ENCODE results near the gene CENPN.
A peak's percentile ranks its signal among the peaks of the same experiment; 100 is the strongest.

Gene CENPN

GRCh38 chr16:81077076-81077940 is 70.3 kb downstream of the CENPN start, which contains the start of gene C16orf46:
Gene C16orf46 (minus strand): TSS chr16:81077238. CDS start chr16:81063955, 13,283 bp downstream.
- POLR2A ChIA-PET, result interaction anchor here (1.5 kb wide), 1 partner anchor 70 kb away, joined by 3 read pairs; the partner anchor contains the start of genes CENPN and CMC2

GRCh38 chr16:81080233-81080632 is 73.2 kb downstream of the CENPN start:
- POLR2A ChIA-PET, result no interaction called here

More at GRCh38 chr16:81077076-81077940, 70.3 kb downstream of the CENPN start, which contains the start of gene C16orf46:
- peak; percentile 98 for DNase-seq (ENCODE audit: extremely low spot score)
- CTCF ChIA-PET, result interaction anchor here (1.0 to 3.7 kb wide), 5 partner anchors 11 to 47 kb away, joined by 3 to 24 read pairs (median 5); partner anchors contain the start of gene ATMIN
- TF ChIP-seq, protein P1, sequence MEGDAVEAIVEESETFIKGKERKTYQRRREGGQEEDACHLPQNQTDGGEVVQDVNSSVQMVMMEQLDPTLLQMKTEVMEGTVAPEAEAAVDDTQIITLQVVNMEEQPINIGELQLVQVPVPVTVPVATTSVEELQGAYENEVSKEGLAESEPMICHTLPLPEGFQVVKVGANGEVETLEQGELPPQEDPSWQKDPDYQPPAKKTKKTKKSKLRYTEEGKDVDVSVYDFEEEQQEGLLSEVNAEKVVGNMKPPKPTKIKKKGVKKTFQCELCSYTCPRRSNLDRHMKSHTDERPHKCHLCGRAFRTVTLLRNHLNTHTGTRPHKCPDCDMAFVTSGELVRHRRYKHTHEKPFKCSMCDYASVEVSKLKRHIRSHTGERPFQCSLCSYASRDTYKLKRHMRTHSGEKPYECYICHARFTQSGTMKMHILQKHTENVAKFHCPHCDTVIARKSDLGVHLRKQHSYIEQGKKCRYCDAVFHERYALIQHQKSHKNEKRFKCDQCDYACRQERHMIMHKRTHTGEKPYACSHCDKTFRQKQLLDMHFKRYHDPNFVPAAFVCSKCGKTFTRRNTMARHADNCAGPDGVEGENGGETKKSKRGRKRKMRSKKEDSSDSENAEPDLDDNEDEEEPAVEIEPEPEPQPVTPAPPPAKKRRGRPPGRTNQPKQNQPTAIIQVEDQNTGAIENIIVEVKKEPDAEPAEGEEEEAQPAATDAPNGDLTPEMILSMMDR (IDR thresholded peaks at IDR 0.05; ENCODE audit: control extremely low read depth, extremely low read depth, low read depth, missing control alignments), result no peak

GRCh38 chr16:81081014-81081413 is 74.0 kb downstream of the CENPN start:
- CTCF ChIA-PET, result interaction anchor here (0.7 kb wide), 1 partner anchor 12 kb away, joined by 3 read pairs; no protein-coding TSS in a partner anchor
- TF ChIP-seq, protein P1 (IDR thresholded peaks at IDR 0.05; ENCODE audit: control extremely low read depth, extremely low read depth, low read depth, missing control alignments), result no peak

More at GRCh38 chr16:81080233-81080632, 73.2 kb downstream of the CENPN start:
- no peak for DNase-seq (ENCODE audit: extremely low spot score)
- CTCF ChIA-PET, result no interaction called here
- TF ChIP-seq, protein P1 (IDR thresholded peaks at IDR 0.05; ENCODE audit: control extremely low read depth, extremely low read depth, low read depth, missing control alignments), result no peak

More at GRCh38 chr16:81081014-81081413, 74.0 kb downstream of the CENPN start:
- DNase-seq (ENCODE audit: extremely low spot score), result no peak
- POLR2A ChIA-PET, result no interaction called here

Data from GM10248 (cell line).